ENCODE measurements around the gene KRT35.

KRT35 gene

GRCh38 chr17:41429667-41430066, 51.3 kb downstream of the KRT35 start:
- no peak for DNase-seq (ENCODE audit: low read depth, low spot score)
- no peak overlapping the region for H3K27ac ChIP-seq

GRCh38 chr17:41428591-41429291, 52.2 kb downstream of the KRT35 start:
- H3K27ac ChIP-seq = no peak overlapping the region
- no peak for DNase-seq (ENCODE audit: low read depth, low spot score)
